ENCODE results near the gene GNLY. TPM values are rescaled to one million over a fixed set of nuclear protein-coding genes. Genes with fewer than 3 reads are reported as not detected.
"Not testable (repeated sequence)": the region's sequence is repeated elsewhere in the genome, so short reads cannot be mapped to it uniquely, and the experiment has no call there.

GNLY gene
- total RNA-seq, 1 donor from 2014 or later = 330 TPM

- intact Hi-C loops (cut with micrococcal nuclease) = loop anchor here (1.0 to 5.0 kb wide), 5 partner anchors 27 to 331 kb away; no protein-coding TSS in a partner anchor
These were observed 12.6 kb downstream of the GNLY start for GRCh38 chr2:85706599-85707296.

GRCh38 chr2:85707304-85707703 is 13.1 kb downstream of the GNLY start:
- intact Hi-C loops (cut with micrococcal nuclease) = loop anchor here (1.0 to 5.0 kb wide), 5 partner anchors 28 to 330 kb away; no protein-coding TSS in a partner anchor

- intact Hi-C loops (cut with micrococcal nuclease) = loop anchor here (2.0 to 5.0 kb wide), 2 partner anchors 44 to 329 kb away; partner anchors contain the start of gene ATOH8
These were observed 14.5 kb downstream of the GNLY start for GRCh38 chr2:85708641-85709040.

GRCh38 chr2:85709401-85709811 is 15.2 kb downstream of the GNLY start:
- intact Hi-C loops (cut with micrococcal nuclease) = loop anchor here (2.0 to 5.0 kb wide), 2 partner anchors 43 to 328 kb away; partner anchors contain the start of gene ATOH8

GRCh38 chr2:85710687-85711577 is 16.8 kb downstream of the GNLY start:
- intact Hi-C loops (cut with micrococcal nuclease) = no loop called here

- intact Hi-C loops (cut with micrococcal nuclease) = no loop called here
These were observed 17.5 kb downstream of the GNLY start for GRCh38 chr2:85711578-85712060.

GRCh38 chr2:85712336-85712735 is 18.2 kb downstream of the GNLY start:
- intact Hi-C loops (cut with micrococcal nuclease) = no loop called here

GRCh38 chr2:85712849-85713612 is 18.9 kb downstream of the GNLY start:
- intact Hi-C loops (cut with micrococcal nuclease) = no loop called here

- intact Hi-C loops (cut with micrococcal nuclease) = no loop called here
These were observed 19.7 kb downstream of the GNLY start for GRCh38 chr2:85713836-85714235.

GRCh38 chr2:85714421-85714820 is 20.3 kb downstream of the GNLY start:
- intact Hi-C loops (cut with micrococcal nuclease) = not testable (repeated sequence)

GRCh38 chr2:85714841-85715240 is 20.7 kb downstream of the GNLY start:
- intact Hi-C loops (cut with micrococcal nuclease) = no loop called here

- intact Hi-C loops (cut with micrococcal nuclease) = no loop called here
These were observed 22.3 kb downstream of the GNLY start for GRCh38 chr2:85716346-85716914.

- intact Hi-C loops (cut with micrococcal nuclease) = no loop called here
These were observed 23.3 kb downstream of the GNLY start for GRCh38 chr2:85717308-85718008.

GRCh38 chr2:85718009-85718391 is 23.8 kb downstream of the GNLY start:
- intact Hi-C loops (cut with micrococcal nuclease) = no loop called here

GRCh38 chr2:85718885-85719492 is 24.8 kb downstream of the GNLY start:
- intact Hi-C loops (cut with micrococcal nuclease) = no loop called here

- intact Hi-C loops (cut with micrococcal nuclease) = no loop called here
These were observed 25.6 kb downstream of the GNLY start for GRCh38 chr2:85719609-85720240.

GRCh38 chr2:85720533-85720932 is 26.4 kb downstream of the GNLY start:
- intact Hi-C loops (cut with micrococcal nuclease) = no loop called here

- intact Hi-C loops (cut with micrococcal nuclease) = no loop called here
These were observed 27.5 kb downstream of the GNLY start for GRCh38 chr2:85721641-85722040.

GRCh38 chr2:85722519-85722918 is 28.4 kb downstream of the GNLY start:
- intact Hi-C loops (cut with micrococcal nuclease) = no loop called here
